Activated gamma-delta T cell (primary cell): ENCODE data around the gene HHIPL1.
A peak's percentile ranks its signal among the peaks of the same experiment; 100 is the strongest.

ENCODE experiments used
- DNase-seq: peaks from one replicate; lab custom pipeline; 2025; lab: John Stamatoyannopoulos, UW

HHIPL1 gene

DNA sequence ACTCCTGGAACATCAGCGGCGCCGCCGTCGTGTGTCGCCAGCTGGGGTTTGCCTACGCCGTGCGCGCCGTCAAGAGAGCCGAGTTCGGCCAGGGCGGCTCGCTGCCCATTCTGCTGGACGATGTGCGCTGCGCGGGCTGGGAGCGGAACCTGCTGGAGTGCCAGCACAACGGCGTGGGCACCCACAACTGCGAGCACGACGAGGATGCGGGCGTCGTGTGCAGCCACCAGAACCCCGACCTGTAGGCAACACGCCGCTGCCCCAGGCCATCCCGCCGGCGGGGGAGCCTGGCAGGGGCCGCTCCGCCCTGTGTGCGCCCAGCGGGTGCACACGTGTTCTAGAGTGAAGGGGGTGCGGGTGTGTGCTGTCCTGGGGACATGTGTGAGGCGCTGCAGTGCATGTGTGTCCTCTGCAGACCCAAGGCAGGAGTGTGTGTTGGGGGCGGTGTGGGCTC is 30.5 kb downstream of the HHIPL1 start:
- no peak for DNase-seq

DNA sequence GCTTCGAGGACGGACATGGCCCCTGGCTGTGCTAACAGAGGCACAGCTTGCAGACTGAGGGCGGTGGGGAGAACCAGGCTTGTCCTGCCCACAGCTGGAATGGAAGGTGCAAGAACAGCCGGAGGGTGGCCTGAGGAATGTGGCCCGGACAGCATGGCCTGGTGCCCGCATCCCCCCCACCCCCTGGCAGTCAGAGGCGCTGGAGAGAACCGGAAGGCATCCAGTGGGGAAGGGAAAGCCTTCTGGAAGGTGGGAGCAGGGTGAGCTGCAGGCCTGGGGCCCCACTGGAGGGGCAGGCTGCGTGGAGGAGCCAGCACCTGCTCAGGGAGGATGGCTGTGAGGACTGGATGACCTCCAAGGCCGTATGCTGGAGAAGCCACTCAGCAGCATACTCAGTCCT is 31.0 kb downstream of the HHIPL1 start:
- no peak for DNase-seq

DNA sequence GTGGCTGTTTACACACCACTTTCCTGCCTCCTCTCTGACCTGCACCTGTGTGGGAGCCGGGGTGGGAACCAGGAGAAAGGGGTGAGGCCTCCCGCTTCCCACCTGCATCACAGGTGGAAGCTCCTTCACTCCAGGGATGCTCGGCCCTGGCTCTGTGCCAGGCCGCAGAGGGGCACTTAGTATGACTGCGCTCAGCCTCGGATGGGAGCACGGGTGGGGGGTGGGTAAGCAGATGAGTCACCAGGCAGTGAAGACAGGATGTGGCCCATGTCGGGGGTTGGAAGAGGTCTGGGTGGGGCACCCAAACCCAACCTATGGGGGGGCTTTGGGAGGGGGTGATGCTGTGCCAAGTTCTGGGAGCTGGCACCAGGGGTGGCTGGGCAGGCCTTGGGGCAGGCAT is 31.7 kb downstream of the HHIPL1 start:
- no peak for DNase-seq

DNA sequence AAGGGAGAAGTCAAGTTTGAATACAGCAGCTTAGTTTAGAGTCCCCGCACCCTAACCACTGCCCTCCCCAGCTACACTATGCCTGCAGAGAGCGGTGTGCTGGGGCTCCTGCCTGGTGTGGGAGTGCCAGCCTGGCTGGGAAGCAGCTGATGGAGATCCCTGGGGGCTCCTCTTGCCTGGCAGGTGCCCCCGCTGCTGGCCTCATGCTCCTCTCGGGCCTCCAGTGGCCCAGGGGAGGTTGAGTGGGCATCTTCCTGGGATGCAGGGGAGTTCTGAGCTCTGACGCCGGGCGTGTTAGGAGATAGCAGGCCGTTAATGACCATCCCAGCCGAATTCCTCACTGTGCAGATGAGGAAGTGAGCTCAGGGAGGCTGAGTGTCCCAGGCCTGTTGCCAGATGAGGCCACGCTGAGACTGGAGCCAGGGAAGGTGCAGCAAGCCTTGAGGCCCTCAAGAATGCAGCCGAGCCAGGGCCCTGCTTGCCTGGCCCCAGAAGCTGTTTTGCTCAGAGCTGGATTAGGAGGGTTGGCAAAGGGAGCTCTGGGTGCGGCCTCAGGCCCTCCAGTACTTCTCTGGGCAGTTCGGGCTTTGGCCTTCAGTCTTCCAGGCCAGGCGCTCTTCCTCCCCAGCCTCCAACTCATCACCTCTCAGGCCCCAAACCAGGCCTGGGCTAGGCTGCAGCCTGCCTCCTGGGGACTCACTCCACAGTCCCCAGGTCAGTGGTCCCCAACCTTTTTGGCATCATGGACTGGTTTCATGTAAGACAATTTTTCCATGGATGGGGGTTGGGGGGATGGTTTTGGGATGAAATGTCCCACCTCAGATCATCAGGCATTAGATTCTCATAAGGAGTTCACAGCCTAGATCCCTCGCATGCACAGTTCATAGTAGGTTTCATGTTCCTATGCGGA is 32.6 kb downstream of the HHIPL1 start:
- DNase-seq, result no peak

DNA sequence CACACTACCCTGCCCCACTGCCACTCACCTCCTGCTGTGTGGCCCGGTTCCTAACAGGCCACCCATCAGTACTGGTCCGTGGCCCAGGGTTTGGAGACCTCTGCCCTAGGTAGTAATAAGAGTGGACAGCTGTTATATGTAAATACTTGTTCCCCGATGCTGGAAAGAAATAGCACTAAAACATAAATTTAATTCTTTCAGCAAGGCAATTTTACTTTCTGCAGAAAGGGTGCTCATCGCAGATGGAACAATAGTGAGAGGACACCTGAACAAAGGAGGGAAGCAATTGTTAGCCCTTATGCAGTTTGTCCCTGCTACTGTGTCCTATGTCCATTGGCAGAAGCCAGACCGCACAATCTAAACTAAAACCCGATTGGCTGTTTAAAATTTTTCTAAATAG is 33.3 kb downstream of the HHIPL1 start:
- DNase-seq, result no peak

DNA sequence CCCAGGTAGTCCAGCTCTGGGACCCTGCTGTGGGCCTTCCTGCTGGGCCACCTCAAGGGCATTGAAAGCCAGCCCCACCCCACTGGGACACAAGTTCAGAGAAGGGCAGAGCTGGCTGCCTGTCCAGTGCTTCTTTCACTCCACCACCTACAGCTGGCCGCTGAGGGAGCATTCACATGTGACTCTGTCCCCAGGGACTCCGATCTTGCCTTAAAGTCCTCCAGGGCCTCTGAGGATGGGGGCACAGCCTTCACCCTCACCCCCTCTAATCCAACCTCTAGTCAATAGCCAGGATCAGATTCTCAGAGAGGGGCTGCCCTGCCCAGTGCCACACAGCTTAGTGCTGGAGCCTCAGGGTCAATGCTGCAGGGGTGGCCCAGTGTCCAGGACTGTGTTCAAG is 34.2 kb downstream of the HHIPL1 start:
- no peak for DNase-seq

DNA sequence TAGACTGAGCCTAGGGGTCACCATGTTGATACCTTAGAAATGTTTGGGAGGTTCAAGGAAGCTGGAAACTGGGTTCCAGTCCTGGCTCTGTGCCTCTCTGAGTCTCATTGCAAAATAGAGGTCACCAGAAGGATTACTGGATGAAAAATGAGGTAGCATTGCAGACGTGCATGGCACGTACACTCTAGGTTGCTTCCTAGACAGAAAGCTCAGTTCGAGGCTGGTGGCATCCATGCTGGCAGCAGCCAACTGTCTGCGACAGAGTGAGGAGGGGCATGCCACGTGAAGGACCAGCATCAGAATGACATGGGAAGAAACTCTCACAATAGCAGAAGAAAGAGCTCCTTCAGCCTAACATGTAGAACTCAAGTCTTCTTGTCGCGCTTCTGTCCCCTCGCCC is 34.6 kb downstream of the HHIPL1 start:
- DNase-seq, result no peak

DNA sequence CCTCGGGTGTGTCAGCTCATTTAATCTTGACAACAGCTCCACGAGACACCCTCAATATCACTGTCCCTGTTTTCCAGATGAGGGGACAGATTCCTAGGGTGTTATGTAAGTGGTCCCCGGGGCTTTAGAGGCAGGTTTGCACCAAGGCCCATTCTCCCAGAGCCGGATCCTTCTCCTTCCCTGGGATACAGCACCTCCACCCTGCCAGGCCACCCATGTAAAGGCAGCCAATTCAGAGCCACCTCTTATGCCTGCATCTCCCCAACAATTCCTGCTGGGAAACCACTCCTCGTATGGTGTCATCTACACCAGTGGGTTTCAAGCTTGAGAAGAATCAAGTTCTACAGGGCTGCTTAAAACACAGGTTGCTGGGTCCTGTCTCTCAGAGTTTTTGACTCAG is 35.1 kb downstream of the HHIPL1 start:
- DNase-seq, result no peak

DNA sequence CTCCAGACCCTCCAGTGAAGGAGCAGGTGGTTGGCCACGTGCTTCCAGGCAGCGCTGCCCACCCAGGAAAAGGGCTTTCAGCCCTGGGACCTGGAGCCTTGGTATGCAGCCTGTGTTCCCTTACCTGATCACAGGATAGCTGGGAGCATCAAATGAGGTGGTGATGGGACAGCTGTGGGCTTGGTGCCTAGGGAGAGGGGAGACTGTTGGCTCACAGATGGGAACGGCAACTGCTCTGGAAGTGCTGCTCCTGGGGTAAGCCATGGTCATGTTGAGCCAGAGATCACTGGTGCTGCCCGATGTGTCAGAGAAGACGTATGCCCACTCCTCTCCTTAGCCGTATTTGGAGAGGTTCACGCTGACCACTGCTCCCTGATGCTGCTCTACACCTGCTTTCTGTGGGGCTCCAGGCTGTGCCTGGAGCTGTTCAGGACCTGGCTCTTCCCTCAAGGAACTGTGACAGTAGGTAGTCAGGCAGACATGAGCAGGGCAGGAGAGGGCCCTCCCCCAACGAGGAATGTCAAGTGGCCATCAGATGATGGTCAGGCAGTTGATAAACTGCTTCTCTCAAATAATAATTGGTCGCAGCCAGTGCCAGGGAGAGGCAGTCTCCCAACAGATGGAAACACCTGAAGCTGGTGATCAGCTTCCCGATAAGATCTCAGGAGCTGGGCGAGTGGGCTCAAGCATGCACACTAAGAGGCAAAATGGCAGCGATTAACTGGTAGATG is 36.3 kb downstream of the HHIPL1 start:
- DNase-seq, result no peak

DNA sequence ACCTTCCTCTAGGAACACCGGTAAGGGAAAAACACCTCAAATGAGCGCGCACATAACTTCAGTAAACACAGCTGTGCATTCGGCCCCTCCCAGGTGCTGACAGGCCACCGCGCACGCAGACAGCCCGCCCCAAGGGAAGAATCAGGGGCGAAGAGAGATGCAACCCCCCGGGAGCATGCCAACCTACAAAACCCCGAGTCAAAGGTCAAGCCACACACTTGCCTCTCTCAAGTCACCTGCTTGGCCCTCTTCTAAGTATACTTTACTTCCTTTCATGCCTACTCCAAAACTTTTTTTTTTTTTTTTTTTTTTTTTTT is 36.9 kb downstream of the HHIPL1 start:
- DNase-seq, result no peak

DNA sequence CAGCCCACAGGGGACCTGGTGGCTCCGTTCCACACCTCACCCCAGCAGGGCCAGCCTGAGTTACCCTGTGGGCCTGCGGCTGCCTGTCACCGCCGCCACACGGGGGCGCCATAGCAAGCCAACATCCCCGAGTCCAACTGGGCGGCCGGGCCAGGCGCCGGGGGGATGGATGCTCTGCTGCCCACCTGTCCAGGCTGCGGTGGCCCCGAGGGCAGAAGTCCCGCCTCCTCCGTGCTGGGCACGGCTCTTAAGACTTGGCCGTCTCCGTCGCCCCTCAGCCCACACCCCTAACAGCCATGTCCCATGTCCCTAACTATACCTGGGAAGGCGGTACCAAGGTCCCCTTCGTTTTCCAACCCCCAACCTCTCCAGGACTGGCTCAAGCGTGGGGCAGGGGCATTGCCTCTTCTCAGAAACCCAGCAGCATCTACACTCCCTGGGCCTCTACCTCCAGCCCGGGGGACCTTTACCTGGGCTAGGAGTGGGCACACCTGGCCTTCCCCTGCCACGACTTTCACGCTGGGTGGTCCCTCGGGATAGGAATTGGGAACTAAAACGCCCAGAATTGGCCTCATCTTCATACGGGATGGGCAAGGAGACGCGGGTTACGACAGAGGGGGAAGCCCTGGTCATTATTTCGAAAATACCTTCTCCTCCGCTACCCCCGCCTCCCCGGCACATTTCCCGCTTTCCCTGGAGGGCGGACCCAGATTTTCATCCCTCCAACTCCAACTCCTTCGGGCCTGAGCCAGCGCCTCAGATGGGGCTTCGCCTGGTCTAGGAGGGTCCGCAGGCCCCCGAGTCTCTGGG is 38.1 kb downstream of the HHIPL1 start:
- peak; percentile 67 for DNase-seq

DNA sequence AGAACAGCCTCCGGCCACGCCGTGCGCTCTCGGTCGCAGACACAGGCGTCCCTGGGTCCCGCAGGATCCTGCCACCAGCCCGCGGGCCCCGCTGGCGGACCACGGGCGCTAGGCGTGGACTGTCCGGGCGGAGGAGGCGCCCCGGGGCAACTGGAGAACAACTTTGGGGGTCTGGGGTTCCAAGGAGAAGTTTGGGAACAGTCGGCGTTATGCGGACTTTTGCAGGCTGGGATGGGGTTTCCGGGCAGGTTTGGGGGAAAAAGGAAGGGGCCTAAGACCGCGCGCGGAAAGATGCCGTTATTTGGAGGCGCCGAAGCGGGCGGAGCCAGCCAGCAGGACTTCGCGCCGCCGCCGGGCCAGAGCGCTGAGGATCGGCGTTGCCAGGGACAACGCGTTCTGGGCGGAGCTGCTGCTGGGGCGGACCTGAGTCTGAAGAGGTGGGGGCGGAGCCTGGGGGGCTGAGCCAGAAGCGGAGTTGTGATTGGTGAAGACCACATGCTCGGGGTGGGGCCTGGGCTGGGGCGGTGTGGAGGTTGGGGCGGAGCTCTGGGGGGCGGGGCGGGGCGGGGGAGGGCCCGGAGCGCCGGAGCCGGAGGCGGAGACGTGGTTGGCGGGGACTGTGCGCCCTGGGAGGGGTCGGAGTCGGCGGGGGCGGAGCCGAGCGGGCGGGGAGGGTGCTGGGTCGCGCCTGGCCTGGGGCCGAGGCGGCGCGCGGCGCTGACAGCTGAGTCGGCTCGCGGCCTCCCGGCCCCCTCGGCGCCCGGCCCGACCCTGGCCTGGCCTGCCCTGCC is 38.9 kb downstream of the HHIPL1 start, which contains the start of gene CYP46A1:
Gene CYP46A1, plus strand, starts transcription at position 680 of the 791 bp plus-strand sequence. CDS start 120 bp downstream, outside the sequence.
- DNase-seq, result peak; percentile 98

DNA sequence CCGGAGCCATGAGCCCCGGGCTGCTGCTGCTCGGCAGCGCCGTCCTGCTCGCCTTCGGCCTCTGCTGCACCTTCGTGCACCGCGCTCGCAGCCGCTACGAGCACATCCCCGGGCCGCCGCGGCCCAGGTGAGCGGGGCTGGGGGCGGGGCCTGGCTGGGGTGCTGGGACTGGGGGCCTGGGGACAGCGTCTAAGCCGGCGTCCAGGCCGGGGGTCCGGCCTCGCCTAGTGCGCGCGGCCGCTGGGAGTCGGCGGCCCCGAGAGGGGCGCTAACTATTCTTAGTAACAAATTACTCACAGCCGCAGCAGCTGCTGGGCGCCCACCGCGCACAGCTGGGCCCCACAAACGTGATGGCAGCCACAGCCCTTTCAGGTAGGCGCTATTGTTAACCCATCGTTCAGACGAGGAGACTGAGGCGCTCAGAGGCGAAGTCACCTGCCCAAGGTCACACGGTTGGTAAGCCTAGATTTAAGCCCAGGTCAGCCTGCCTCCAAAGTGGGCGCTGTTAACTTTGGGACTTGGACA is 39.5 kb downstream of the HHIPL1 start:
- DNase-seq, result no peak

DNA sequence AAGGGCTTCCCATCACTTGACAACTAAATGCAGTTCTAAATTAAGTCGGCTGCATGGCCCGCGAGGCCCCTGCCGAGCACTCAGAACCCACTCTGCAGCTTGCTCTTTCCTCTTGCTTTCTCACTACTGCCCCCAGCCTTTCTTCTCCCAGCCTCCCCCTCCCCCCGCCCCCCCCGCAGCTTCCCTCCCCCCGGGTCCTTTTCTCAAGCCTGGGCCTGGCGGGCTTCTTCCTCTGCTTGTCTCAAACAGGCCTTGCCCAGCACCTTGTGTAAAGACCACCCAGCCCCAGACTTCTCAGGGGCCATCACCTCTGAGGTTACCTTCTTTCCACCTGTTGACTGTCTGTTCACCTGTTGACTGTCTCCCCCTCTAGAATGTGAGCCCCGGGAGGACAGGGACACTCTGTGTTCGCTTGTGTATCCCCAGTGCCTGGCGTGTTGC is 40.2 kb downstream of the HHIPL1 start:
- no peak for DNase-seq

DNA sequence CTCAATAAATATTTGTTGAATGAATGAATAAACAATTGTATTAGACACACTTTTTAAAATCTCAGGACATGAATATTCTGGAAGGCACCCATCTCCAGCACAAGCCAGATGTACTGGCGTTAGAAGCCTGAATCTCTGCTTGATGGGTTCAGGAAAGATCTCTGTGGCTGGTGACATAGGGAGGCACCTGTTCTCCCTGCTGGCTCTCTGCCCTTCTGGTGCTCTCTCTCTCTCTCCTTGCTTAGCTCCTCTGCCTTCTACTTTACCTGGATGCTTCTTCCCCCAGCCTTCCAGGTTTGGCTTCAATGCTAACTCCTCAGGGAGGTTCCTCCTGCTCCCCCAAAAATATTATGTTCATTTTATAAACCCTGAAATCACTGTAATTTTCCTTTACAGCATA is 40.7 kb downstream of the HHIPL1 start:
- no peak for DNase-seq

DNA sequence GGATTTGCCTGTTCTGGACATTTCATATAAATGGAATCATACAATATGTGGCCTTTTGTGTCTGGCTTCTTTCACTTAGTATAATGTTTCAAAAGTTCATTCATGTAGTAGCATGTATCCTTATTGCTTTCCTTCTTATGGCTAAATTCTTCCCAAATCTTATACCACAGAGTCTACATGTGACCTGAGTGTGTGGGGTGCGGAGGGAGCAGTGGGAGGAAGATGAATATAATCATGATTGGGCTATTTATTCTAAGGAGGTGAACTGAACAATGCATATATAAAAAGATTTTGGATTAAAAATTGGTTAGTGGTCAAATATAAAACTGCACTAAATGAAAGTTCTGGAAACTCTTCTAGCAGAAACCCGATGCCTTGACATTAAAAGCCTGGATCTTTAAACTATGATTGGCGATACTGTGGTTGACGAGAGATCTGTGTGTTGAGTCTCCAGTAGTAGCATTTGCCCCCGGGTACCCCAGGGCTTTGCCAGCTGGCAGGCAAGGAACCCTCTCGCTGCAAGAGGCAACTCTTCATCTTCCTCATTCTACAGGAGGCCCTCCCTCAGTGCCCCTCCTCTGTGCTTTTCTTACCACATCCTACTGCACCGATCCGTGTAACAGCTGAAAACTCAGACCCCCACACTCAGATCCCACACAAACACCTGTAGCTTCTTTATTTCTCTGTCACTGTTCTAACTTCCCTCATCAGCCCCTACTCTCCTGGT is 41.8 kb downstream of the HHIPL1 start:
- DNase-seq, result no peak

DNA sequence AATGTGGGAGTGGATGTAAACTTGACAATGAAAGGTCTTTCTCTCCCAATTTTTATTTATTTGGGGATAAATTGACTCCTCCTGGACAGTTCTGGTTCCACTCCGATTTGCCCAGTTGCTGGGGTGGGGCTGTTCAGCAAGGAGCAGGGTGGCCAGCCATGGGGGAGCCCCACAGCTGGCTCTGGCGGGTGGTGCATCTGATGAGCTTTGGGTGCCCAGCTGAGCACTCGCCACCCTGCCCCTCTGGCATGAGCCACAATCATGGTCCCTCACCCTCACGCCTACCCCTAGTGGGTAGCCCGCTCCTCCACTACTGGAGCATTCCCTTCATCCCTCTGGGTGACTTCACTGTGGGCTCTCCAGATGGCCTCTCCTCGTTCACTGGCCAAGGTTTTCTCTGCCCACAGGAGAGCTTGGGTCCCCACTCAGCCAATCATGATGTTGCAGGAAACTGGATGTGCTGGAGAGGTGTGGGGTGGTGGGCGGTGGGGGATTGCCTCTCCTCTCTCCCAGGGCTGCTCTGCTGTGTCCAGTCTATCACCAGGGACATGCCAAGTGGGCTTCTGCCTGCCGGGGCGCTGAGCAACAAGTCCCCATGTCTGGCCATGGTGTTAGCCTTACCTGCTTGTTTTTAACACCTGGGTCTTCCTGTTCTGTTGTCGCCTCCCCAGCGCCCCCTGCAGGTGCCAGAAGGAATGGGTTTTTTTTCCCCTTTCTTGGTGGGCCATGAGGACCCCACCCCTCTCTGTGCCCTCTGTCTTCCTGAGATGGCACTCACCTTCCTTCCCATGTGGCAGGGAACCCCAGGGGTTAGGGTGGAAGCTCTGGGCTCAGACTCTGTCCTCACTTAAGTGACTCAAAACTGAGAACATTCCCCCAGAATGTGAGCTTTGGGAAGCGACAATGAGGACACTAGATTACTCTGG is 42.6 kb downstream of the HHIPL1 start:
- DNase-seq, result no peak

DNA sequence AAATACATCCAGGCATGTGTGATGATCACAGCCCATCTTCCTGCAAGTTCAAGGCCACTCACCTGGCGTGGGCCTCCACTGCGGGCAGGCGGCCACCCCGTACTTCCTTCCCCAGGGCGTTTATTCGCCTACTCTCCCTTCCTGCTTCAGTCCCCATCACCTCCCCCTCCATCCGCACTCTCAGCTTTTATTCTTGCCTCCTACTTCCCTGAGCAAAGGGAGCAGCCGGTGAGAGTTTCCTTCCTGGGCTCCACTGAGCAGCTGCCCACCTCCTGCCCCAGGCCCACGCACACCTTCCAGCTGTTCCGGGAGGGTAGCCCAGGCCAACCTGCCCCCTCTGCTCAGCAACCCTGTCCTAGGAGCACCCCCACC is 43.3 kb downstream of the HHIPL1 start:
- DNase-seq, result no peak

DNA sequence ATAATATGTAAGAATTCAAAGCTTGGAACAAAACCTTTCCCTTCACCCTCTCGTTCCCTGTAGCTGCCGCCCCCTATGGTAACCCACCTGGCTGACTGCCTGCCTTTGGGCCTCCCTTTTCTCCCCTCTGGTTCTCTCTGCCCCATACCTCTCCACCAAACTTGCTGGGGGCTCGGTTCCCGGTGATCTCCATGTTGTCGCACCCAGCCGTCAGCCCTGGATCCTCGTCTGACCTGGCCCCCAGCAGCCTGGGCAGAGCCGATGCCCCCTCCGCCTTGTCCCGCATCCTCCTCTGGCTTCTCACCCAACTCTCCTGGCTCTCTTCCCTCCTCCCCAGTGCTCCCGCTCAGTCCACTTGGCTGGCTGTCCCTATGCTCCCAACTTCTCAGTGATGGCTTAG is 43.7 kb downstream of the HHIPL1 start:
- DNase-seq, result no peak
